Cardiac septum (tissue), 1 donor: ENCODE measurements around the gene RSRC2. TPM values are rescaled to one million over a fixed set of nuclear protein-coding genes. Genes with fewer than 3 reads are reported as not detected.
"Not testable (repeated sequence)": the region's sequence is repeated elsewhere in the genome, so short reads cannot be mapped to it uniquely, and the experiment has no call there.

Experiments used
- DNase-seq: peaks from one replicate; pipeline ENCODE4 v3.0.0-alpha.2; 2020; ENCODE audit warnings: low spot score
- intact Hi-C: fragments of 100-400 bp; cut with DNase I; formaldehyde crosslinking; loops from one replicate; pipeline ENCODE4 v1.14.0; 2022
- total RNA-seq: library from RNA; stranded (reverse); fragmentation: NEBNext Ultra II Directional; extraction: Animal tissue kit (Norgen Biotek cat#: 25700); gene quantifications from one replicate; pipeline ENCODE4 v1.2.1, GENCODE V29; 2021
- donor health status: DM: no; HTN: no; CAD: no.

The RSRC2 gene
- total RNA-seq, 1 donor from 2014 or later: 41.2 TPM

DNA sequence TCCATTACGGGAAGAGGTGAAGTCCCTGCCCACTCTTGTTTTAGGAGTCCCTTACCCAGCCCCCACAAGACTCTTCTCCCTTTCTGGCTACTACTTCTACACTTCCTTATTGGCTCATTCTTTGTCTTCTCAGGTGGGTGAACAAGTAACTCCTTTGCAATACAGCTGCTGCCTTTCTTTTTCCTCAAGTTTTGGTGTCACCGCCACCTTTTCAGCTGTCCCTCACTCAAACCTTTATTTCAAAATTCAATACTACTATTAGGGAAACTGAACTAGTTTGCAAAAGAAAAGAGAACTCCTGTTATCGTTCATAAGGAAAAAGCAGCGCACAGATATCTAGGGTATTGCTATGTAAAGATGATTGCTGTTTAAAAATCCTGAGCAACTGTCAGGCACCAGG is 6.1 kb downstream of the RSRC2 start:
- intact Hi-C loops: no loop called here
- no peak for DNase-seq

GRCh38 chr12:122519418-122519817 is 7.3 kb downstream of the RSRC2 start:
- intact Hi-C loops: no loop called here
- no peak for DNase-seq

DNA sequence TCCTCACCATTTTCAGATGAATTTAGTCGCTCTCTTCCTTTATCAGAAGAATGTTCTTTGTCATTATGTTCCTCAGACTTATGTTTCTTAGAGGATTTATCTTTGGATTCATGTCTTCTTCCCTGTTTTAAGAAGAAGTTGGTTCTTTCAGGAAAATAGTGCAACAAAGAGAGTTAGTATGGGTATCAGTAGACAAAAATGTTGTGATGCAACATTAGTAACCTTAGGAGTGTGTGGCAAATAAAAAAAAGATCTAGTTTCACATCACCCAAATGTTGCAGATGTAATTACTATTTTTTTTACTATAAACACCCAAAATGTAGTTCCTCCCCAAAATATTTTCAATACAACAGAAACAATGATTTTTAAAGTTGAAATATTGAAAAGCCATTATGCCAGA is 7.8 kb downstream of the RSRC2 start:
- intact Hi-C loops: no loop called here
- no peak for DNase-seq

GRCh38 chr12:122517877-122518276 is 8.9 kb downstream of the RSRC2 start:
- DNase-seq: no peak
- intact Hi-C loops: no loop called here

GRCh38 chr12:122516544-122517361 is 10.0 kb downstream of the RSRC2 start:
- intact Hi-C loops: no loop called here
- DNase-seq: no peak

DNA sequence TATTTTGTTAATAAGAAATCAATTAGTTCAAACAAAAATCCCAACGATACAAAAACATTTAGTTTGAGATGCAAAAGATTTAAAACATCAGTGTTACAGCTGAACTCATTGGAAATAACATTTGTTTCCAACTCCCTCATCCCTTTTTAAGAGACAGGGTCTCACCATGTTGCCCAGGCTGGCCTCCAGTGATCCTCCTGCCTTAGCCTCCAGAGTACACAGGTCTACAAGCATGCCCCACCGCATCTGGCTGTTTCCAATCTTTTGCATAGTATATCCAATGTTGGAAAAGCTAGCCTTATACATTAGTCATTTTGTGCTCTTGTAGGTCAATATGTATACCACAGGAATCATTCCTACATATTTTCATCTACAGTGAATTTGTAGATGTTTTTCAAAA is 11.5 kb downstream of the RSRC2 start:
- no peak for DNase-seq
- intact Hi-C loops: no loop called here

- intact Hi-C loops: no loop called here
Observed at GRCh38 chr12:122513660-122514059, 13.1 kb downstream of the RSRC2 start.

GRCh38 chr12:122513028-122513427 is 13.7 kb downstream of the RSRC2 start:
- DNase-seq, intact Hi-C loops: not testable (repeated sequence)

More at GRCh38 chr12:122513660-122514059, 13.1 kb downstream of the RSRC2 start:
- no peak for DNase-seq

DNA sequence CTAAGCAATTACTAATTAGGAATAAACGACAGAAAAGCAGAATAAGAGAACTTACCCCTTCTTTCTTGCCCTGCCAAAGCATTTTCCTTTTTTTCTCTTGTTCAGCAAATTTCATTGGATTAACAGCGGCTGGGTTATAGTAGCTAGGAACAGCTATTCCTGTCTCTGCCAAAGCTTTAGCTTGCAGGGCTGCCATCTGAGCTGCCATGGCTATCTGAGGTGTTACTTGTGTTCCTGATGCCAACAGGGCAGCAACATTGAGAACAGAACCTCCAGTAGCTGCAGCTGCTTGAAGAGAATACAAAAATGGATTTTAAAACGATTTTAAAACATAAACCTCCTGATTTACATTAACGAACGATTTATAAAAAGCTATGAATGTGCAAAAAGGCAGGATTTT is 18.6 kb downstream of the RSRC2 start:
- intact Hi-C loops: no loop called here
- no peak for DNase-seq

- DNase-seq: no peak
- intact Hi-C loops: no loop called here
Observed at GRCh38 chr12:122506393-122506938, 20.3 kb downstream of the RSRC2 start.

- intact Hi-C loops: no loop called here
- no peak for DNase-seq
Observed at GRCh38 chr12:122505419-122506051, 21.2 kb downstream of the RSRC2 start.

- intact Hi-C loops: no loop called here
- DNase-seq: no peak
Observed at GRCh38 chr12:122503783-122504590, 22.7 kb downstream of the RSRC2 start.

DNA sequence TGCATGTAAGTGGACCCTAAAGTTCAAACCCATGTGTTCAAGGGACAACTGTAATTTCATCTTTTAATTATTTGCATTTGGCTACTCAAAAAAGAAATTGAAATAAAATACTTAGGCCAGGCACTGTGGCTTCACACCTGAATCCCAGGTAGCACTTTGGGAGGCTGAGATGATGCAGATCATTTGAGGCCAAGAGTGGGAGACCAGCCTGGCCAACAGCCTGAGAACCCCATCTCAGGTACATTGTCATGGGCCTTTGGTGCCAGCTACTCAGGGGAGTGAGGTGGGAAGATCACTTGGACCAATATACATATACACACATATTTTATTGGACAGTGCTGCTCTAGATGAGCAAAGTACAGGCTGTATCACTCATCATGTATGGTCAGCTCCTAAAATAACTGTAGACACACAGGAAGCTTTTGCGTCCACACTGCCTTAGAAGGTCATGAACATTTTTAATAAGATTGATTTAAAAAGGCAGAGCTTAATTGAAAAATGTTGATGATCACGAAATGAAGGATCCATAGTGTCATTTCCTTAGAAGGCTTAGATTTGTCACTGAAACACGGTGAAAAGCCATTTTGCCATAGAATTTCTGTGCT is 23.5 kb downstream of the RSRC2 start:
- intact Hi-C loops: no loop called here
- no peak for DNase-seq

GRCh38 chr12:122501489-122501989 is 25.2 kb downstream of the RSRC2 start:
- intact Hi-C loops: no loop called here
- no peak for DNase-seq

- intact Hi-C loops: loop anchor here (1.0 kb wide), 1 partner anchor 26 kb away; the partner anchor contains the start of gene KNTC1
- DNase-seq: peak; percentile 99
Observed at GRCh38 chr12:122500685-122501488, 25.8 kb downstream of the RSRC2 start, which contains the start of gene ZCCHC8. ZCCHC8 (minus strand) TSS chr12:122500932; CDS start chr12:122500840, 92 bp downstream.

GRCh38 chr12:122499991-122500684 is 26.6 kb downstream of the RSRC2 start:
- intact Hi-C loops: loop anchor here (1.0 kb wide), 1 partner anchor 27 kb away; the partner anchor contains the start of gene KNTC1

DNA sequence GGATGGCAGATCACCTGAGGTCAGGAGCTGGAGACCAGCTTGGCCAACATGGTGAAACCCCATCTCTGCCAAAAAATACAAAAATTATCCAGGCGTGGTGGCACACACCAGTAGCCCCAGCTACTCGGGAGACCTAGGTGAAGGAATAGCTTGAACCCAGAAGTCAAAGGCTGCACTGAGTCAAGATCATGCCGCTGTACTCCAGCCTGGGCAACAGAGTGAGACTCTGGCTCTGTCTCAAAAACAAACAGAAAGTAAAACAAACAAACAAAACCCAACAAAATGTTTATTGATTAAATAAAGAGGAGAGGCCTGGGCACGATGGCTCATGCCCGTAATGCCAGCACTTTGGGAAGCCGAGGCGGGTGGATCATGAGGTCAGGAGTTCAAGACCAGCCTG is 31.5 kb downstream of the RSRC2 start:
- no peak for DNase-seq
- intact Hi-C loops: no loop called here

More at GRCh38 chr12:122499991-122500684, 26.6 kb downstream of the RSRC2 start:
- DNase-seq: peak; percentile 84

DNA sequence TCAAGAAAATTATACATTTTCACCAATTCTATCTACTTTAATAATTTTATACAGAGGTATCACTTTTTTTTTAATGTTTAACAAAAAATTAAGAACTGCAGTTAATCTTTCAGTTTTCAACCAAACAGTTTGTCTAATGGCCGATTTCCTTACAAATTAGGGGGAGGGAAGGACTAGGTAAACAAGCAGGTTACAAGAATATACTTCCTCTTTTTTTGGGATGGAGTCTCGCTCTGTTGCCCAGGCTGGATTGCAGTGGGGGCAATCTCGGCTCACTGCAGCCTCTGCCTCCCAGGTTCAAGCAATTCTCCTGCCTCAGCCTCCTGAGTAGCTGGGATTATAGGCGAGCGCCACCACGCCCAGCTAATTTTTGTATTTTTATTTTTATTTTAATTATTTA is 33.5 kb downstream of the RSRC2 start:
- intact Hi-C loops, DNase-seq: not testable (repeated sequence)
